Esophagus muscularis mucosa (tissue), 4 donors: Measurements from ENCODE around the gene NR5A2. TPM values are rescaled to one million over a fixed set of nuclear protein-coding genes. Genes with fewer than 3 reads are reported as not detected.
A peak's percentile ranks its signal among the peaks of the same experiment; 100 is the strongest.

ENCODE experiments used
- DNase-seq: peaks from one replicate; pipeline ENCODE4 v3.0.0-alpha.2; 2017; ENCODE audit errors: extremely low spot score
- H3K27ac ChIP-seq, 4 donors: fragments of 200-600 bp; sonication (generic); replicated peaks in 1 of 4; 1 replicate in 3 of 4; 2 replicates in 1 of 4; pipeline ENCODE4 v1.5.1; 2016 to 2019; ENCODE audit warnings: mild to moderate bottlenecking in 1 of 4
- H3K27me3 ChIP-seq, 4 donors: fragments of 200-600 bp; sonication (generic); one replicate each; pipeline versions ENCODE4 v1.5.1 to v1.6.0; 2016 to 2019
- H3K36me3 ChIP-seq, 4 donors: fragments of 200-600 bp; sonication (generic); one replicate each; pipeline ENCODE4 v1.5.1; 2016 to 2019
- H3K4me1 ChIP-seq, 4 donors: fragments of 200-600 bp; sonication (generic); one replicate each; pipeline ENCODE4 v1.5.1; 2016 to 2019
- H3K4me3 ChIP-seq, 4 donors: fragments of 200-600 bp; sonication (generic); 1 replicate in 2 of 4; 2 replicates in 2 of 4; pipeline ENCODE4 v1.5.1; 2016 to 2019; ENCODE audit warnings: mild to moderate bottlenecking in 4 of 4, moderate library complexity in 1 of 4
- H3K9me3 ChIP-seq, 4 donors: fragments of 200-600 bp; sonication (generic); 1 replicate in 3 of 4; 2 replicates in 1 of 4; pipeline ENCODE4 v1.5.1; 2016 to 2019
- CTCF ChIP-seq, 3 experiments: fragments of 200-600 bp in 2 of 3; fragments of 450-650 bp in 1 of 3; sonication (generic) in 2 of 3; IDR thresholded peaks; one replicate each; pipeline ENCODE4 v1.5.1; 2017 to 2019; ENCODE audit warnings: antibody characterized with exemption in 3 of 3, mild to moderate bottlenecking in 2 of 3, moderate library complexity in 1 of 3
- EP300 ChIP-seq: sonication (generic); formaldehyde crosslinking; IDR thresholded peaks from one replicate; pipeline ENCODE4 v1.6.1; 2017; ENCODE audit warnings: antibody characterized with exemption
- POLR2A ChIP-seq: fragments of 450-650 bp; IDR thresholded peaks from one replicate; pipeline ENCODE4 v1.6.1; 2017; ENCODE audit warnings: antibody characterized with exemption, moderate library complexity, mild to moderate bottlenecking, low read depth
- POLR2AphosphoS5 ChIP-seq, 2 donors: sonication (generic); formaldehyde crosslinking; IDR thresholded peaks; one replicate each; pipeline ENCODE4 v1.6.1; 2017; ENCODE audit warnings: antibody characterized with exemption in 2 of 2
- WGBS: methylation state at CpG from one replicate; pipeline ENCODE4 v1.1.5; 2018; 5-methylcytosine and 5-hydroxymethylcytosine counted together
- intact Hi-C: fragments of 100-400 bp; cut with DNase I; formaldehyde crosslinking; loops from one replicate; pipeline ENCODE4 v1.15.1; 2023
- total RNA-seq, 4 donors: library from RNA; depleted of rRNA; stranded (reverse); fragments of >200 nt; gene quantifications; one replicate each; pipeline versions ENCODE4 v1.1.0 to v1.2.1, GENCODE V29; 2016

The NR5A2 gene
- total RNA-seq, 4 donors from 2014 or later: 0.83 to 4.0 (median 2.9) TPM

- Histone ChIP-seq H3K36me3 (no peaks in the 10 kb centered on the region), H3K27me3 (peaks cover 0 to 98% (median 27%) of the 10 kb centered on the region in 4 donors), H3K9me3 (no peaks in the 10 kb centered on the region), H3K27ac (no peak overlapping the region), H3K4me1 (peaks cover 18 to 31% (median 28%) of the 10 kb centered on the region in 4 donors), H3K4me3 (no peak overlapping the region)
- 65% methylated on average over 4 of the region's 4 CpGs for WGBS
- no peak for DNase-seq
- intact Hi-C loops: no loop called here
- TF ChIP-seq POLR2AphosphoS5 (IDR thresholded peaks at IDR 0.05) (no peak), POLR2A (no peak), CTCF (IDR thresholded peaks at IDR 0.05) (no peak), EP300 (no peak)
Observed at GRCh38 chr1:200030791-200031190, 3.3 kb downstream of the NR5A2 start.

GRCh38 chr1:200033511-200034261 lies 6.2 kb downstream of the NR5A2 start:
- intact Hi-C loops: no loop called here
- H3K36me3 ChIP-seq: no peaks in the 10 kb centered on the region
- H3K27me3 ChIP-seq: peaks cover 0 to 99% (median 47%) of the 10 kb centered on the region in 4 donors
- WGBS: 41% methylated on average over 19 of the region's 23 CpGs
- H3K27ac ChIP-seq: no peak overlapping the region
- peaks cover 22 to 38% (median 36%) of the 10 kb centered on the region in 4 donors for H3K4me1 ChIP-seq
- TF ChIP-seq CTCF (IDR thresholded peaks at IDR 0.05) (no peak), POLR2A (no peak), POLR2AphosphoS5 (IDR thresholded peaks at IDR 0.05) (no peak), EP300 (no peak)
- no peak for DNase-seq
- no peak overlapping the region for H3K4me3 ChIP-seq
- no peaks in the 10 kb centered on the region for H3K9me3 ChIP-seq

DNA sequence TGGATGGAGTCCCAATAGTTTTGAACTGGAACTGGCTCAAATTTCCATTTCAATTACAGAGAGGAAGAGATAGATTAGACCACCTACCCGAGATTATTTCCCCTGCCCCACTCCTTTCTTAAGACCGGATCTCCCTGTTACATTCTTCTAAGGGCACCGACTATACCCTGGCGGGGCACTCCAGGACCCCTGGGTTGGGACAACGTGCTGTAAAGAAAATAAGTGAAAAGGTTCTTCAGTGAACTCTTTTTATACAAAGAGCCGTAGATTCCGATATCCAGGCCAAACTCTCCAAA lies 6.7 kb downstream of the NR5A2 start:
- no peak for TF ChIP-seq EP300
- no peak overlapping the region for H3K27ac ChIP-seq
- H3K4me3 ChIP-seq: peak overlapping the region in 1 of 4 donors; percentile 32
- peaks cover 0 to 99% (median 48%) of the 10 kb centered on the region in 4 donors for H3K27me3 ChIP-seq
- peaks cover 26 to 38% (median 36%) of the 10 kb centered on the region in 4 donors for H3K4me1 ChIP-seq
- no peak for DNase-seq
- H3K36me3 ChIP-seq: no peaks in the 10 kb centered on the region
- intact Hi-C loops: no loop called here
- WGBS: 29% methylated on average over 7 of the region's 7 CpGs
- no peaks in the 10 kb centered on the region for H3K9me3 ChIP-seq

DNA sequence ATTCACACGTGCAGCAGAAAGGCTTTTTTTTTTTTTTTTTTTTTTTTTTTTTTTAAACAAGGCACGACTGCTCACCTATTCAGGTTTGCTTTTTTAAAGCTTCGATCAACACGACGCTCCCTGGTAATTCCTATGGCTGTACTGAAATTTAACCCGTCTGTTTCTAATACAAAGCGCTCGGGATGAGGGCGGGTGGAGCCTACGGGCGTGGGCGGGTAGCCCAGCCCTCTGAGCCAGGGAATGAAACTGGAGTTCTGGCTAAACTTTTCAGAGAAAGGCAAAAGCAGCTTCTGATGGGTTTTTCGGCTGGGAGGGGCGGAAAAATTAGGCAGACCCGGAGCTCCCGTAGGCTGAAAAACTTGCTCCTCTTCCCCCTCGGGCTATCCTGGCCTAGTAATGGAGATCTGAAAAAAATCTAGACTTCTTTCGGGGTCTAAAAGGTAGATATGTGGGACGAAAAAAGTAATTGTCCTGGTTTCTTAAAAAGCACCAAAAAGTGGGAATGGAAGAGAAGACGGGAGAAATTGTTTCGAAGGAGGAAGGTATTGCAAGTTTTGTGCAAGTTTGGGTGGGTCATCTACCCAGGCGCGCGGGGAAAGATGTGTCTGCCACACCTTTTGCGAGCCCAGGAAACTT lies 7.4 kb downstream of the NR5A2 start:
- Histone ChIP-seq H3K4me3 (peak overlapping the region; percentile 16 to 34 (median 30)), H3K27ac (no peak overlapping the region), H3K27me3 (peaks cover 0 to 99% (median 48%) of the 10 kb centered on the region in 4 donors), H3K9me3 (no peaks in the 10 kb centered on the region), H3K4me1 (peaks cover 30 to 39% (median 36%) of the 10 kb centered on the region in 4 donors), H3K36me3 (no peaks in the 10 kb centered on the region)
- DNase-seq: no peak
- intact Hi-C loops: no loop called here
- no peak for TF ChIP-seq EP300
- TF ChIP-seq POLR2A: no peak
- TF ChIP-seq POLR2AphosphoS5 (IDR thresholded peaks at IDR 0.05): no peak
- TF ChIP-seq CTCF (IDR thresholded peaks at IDR 0.05): no peak
- WGBS: 5% methylated on average over 25 of the region's 25 CpGs

DNA sequence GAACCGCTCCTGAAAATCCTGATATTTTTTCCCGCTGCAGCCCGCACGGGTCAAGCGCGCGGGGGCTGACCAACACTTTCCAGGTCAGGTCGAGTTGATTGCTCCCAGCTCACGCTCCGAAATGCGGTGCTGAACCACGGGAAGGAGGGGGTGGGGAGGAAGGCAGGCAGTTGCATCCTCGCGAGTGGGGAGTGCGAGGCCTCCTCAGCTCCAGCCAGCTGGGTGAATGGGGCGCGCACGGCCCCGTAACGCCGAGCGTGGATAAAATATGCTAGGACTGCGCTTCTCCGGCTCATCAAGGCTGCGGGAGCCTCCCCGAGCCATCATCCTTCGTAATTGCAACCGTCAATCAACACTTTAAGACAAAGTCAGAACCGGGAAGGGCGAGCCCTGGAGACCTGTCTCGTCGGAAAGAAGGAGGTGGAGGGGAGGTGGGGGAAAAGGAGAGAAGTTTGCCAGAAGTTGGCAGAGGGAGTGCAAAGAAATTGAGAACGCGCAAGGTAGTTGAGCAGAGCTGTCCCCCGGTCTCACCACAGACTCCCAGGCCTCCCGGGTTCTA lies 8.0 kb downstream of the NR5A2 start:
- Histone ChIP-seq H3K9me3 (no peaks in the 10 kb centered on the region), H3K27me3 (peaks cover 0 to 99% (median 49%) of the 10 kb centered on the region in 4 donors), H3K36me3 (no peaks in the 10 kb centered on the region), H3K4me1 (peaks cover 36 to 45% (median 42%) of the 10 kb centered on the region in 4 donors), H3K4me3 (peak overlapping the region; percentile 16 to 34 (median 30)), H3K27ac (no peak overlapping the region)
- intact Hi-C loops: no loop called here
- DNase-seq: no peak
- TF ChIP-seq POLR2AphosphoS5 (IDR thresholded peaks at IDR 0.05) (no peak), POLR2A (no peak), EP300 (no peak), CTCF (IDR thresholded peaks at IDR 0.05) (no peak)
- whole genome bisulfite sequencing: 3% methylated on average over 31 of the region's 36 CpGs
